ENCODE results near the gene DCLRE1B. TPM values are rescaled to one million over a fixed set of nuclear protein-coding genes. Genes with fewer than 3 reads are reported as not detected.

Gene DCLRE1B
- total and polyA plus RNA-seq, 2 experiments from 2014 or later, result 4.6 to 6.0 TPM

DNA sequence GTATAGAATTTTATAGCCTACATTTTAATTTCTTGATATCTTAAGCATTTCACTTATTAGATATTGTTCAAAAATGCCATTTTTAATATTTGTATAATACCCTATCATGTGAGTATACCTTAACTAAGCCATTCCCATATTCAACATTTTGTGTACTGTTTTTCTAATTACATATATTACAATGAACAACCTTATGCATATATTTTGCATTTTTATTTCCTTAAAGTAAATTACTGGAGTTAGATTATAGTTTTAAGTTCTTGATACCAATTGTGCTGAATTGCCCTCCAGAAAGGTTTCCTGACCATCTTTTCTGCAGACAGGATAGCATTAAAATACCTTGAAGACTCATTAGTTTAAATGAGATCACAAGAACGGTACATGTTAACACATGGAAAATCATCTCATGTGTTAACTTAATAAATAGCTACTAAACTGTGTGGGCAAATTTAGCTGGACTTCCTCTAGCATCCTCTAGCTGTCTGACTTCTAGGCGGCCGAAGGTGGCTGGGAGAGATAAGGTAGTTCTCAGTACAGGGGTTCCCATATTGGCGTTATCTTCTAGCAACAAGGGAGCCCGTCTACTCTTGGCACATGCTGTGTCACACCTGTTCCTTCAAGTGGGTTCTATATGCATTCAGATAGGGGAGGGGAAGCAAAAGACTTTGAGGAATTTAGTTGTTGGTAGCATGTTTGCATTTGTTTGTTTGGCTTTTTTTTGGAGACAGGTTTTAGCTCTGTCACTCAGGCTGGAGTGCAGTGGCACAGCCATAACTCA lies 8.9 kb downstream of the DCLRE1B start:
- H3K36me3 ChIP-seq (replicated peaks; ENCODE audit: insufficient read depth, low read depth), result no peaks in the 10 kb centered on the region
- no peaks in the 10 kb centered on the region for H3K79me2 ChIP-seq
- 88% methylated on average over 5 of the region's 5 CpGs for WGBS (ENCODE audit: low lambda C conversion rate, missing lambda C conversion rate)
- TF ChIP-seq EZH2 (IDR thresholded peaks at IDR 0.05; ENCODE audit: borderline replicate concordance), result no peak
- TF ChIP-seq EZH2phosphoT487 (IDR thresholded peaks at IDR 0.05; ENCODE audit: low read depth, severe bottlenecking, unreplicated experiment), result no peak
- TF ChIP-seq, protein P1, sequence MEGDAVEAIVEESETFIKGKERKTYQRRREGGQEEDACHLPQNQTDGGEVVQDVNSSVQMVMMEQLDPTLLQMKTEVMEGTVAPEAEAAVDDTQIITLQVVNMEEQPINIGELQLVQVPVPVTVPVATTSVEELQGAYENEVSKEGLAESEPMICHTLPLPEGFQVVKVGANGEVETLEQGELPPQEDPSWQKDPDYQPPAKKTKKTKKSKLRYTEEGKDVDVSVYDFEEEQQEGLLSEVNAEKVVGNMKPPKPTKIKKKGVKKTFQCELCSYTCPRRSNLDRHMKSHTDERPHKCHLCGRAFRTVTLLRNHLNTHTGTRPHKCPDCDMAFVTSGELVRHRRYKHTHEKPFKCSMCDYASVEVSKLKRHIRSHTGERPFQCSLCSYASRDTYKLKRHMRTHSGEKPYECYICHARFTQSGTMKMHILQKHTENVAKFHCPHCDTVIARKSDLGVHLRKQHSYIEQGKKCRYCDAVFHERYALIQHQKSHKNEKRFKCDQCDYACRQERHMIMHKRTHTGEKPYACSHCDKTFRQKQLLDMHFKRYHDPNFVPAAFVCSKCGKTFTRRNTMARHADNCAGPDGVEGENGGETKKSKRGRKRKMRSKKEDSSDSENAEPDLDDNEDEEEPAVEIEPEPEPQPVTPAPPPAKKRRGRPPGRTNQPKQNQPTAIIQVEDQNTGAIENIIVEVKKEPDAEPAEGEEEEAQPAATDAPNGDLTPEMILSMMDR (IDR thresholded peaks at IDR 0.05; ENCODE audit: poor library complexity), result no peak
- H3K9me2 ChIP-seq (replicated peaks; ENCODE audit: insufficient read depth), result no peaks in the 10 kb centered on the region
- no peak overlapping the region for H3K4me2 ChIP-seq
- no peaks in the 10 kb centered on the region for H3K27me3 ChIP-seq
- no peak for DNase-seq (ENCODE audit: low spot score)
- no peaks in the 10 kb centered on the region for H4K20me1 ChIP-seq (ENCODE audit: insufficient read depth, poor library complexity, severe bottlenecking)
- H3K9me3 ChIP-seq (ENCODE audit: low read depth), result no peaks in the 10 kb centered on the region
- H3K4me1 ChIP-seq (ENCODE audit: insufficient read depth), result no peaks in the 10 kb centered on the region
- H3K4me3 ChIP-seq, result no peak overlapping the region
- no peak overlapping the region for H3K27ac ChIP-seq
- no peak overlapping the region for H2AFZ ChIP-seq

DNA sequence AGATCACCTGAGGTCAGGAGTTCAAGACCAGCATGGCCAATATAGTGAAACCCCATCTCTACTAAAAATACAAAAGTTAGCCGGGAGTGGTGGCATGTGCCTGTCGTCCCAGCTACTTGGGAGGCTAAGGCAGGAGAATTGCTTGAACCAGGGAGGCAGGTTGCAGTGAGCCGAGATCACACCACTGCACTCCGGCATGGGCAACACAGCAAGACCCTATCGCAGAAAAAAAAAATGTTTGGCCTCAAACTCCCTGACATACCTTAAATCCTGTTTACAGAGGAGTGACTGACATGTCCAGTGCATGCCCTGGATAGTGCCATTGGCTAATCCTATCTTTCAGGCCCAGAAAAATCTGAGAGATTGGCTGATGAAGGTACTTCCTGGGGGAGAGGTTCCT lies 11.8 kb downstream of the DCLRE1B start:
- no peak overlapping the region for H3K4me3 ChIP-seq
- no peaks in the 10 kb centered on the region for H3K9me3 ChIP-seq (ENCODE audit: low read depth)
- H3K27ac ChIP-seq, result no peak overlapping the region
- DNase-seq (ENCODE audit: low spot score), result no peak
- H3K9me2 ChIP-seq (replicated peaks; ENCODE audit: insufficient read depth), result no peaks in the 10 kb centered on the region
- H3K4me1 ChIP-seq (ENCODE audit: insufficient read depth), result no peaks in the 10 kb centered on the region
- H3K79me2 ChIP-seq, result no peaks in the 10 kb centered on the region
- no peaks in the 10 kb centered on the region for H4K20me1 ChIP-seq (ENCODE audit: insufficient read depth, poor library complexity, severe bottlenecking)
- no peak overlapping the region for H3K4me2 ChIP-seq
- TF ChIP-seq EZH2phosphoT487 (IDR thresholded peaks at IDR 0.05; ENCODE audit: low read depth, severe bottlenecking, unreplicated experiment) (no peak), EZH2 (IDR thresholded peaks at IDR 0.05; ENCODE audit: borderline replicate concordance) (no peak)
- TF ChIP-seq, protein P1 (IDR thresholded peaks at IDR 0.05; ENCODE audit: poor library complexity), result no peak
- H2AFZ ChIP-seq, result no peak overlapping the region
- WGBS (ENCODE audit: low lambda C conversion rate, missing lambda C conversion rate), result 90% methylated on average over 5 of the region's 5 CpGs
- no peaks in the 10 kb centered on the region for H3K36me3 ChIP-seq (replicated peaks; ENCODE audit: insufficient read depth, low read depth)
- H3K27me3 ChIP-seq, result no peaks in the 10 kb centered on the region

DNA sequence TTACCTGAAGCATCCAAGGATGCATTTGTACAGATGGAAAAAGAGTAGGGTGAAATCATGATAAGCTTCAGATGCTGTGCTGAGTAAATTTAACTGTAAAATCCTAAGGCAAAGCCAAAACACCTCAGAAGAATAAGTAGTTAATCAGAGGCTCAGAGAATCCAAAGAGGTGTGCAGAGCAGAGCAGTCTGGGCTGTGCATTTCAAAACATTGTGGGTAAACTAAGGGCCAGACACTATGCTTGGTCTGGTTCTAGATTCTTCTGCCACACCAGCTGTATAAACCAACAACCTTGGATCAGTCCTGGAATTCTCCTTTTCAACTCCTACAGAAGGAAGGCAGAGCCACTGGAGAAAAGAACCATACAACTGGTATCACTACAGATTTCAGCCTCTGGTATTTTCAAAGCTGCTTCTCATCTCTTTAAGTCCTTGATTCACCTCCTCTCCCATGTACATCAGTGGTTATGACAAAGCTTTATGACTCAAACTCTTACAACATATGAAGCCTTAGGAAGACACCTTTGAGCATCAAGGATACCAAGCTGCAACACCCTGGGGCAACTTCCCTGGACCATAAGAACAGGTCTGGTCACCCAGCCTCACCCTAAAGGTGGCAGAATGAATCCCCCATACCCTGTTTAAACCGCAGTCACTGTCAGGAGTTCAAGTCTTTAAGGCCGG lies 12.4 kb downstream of the DCLRE1B start:
- no peaks in the 10 kb centered on the region for H3K9me2 ChIP-seq (replicated peaks; ENCODE audit: insufficient read depth)
- no peaks in the 10 kb centered on the region for H3K27me3 ChIP-seq
- H3K4me2 ChIP-seq, result no peak overlapping the region
- no peaks in the 10 kb centered on the region for H3K9me3 ChIP-seq (ENCODE audit: low read depth)
- WGBS (ENCODE audit: low lambda C conversion rate, missing lambda C conversion rate), result 95% methylated on average over 2 of the region's 2 CpGs
- H3K36me3 ChIP-seq (replicated peaks; ENCODE audit: insufficient read depth, low read depth), result no peaks in the 10 kb centered on the region
- TF ChIP-seq EZH2phosphoT487 (IDR thresholded peaks at IDR 0.05; ENCODE audit: low read depth, severe bottlenecking, unreplicated experiment) (no peak), EZH2 (IDR thresholded peaks at IDR 0.05; ENCODE audit: borderline replicate concordance) (no peak)
- TF ChIP-seq, protein P1 (IDR thresholded peaks at IDR 0.05; ENCODE audit: poor library complexity), result no peak
- no peak for DNase-seq (ENCODE audit: low spot score)
- H3K27ac ChIP-seq, result no peak overlapping the region
- no peaks in the 10 kb centered on the region for H4K20me1 ChIP-seq (ENCODE audit: insufficient read depth, poor library complexity, severe bottlenecking)
- H2AFZ ChIP-seq, result no peak overlapping the region
- no peaks in the 10 kb centered on the region for H3K79me2 ChIP-seq
- no peak overlapping the region for H3K4me3 ChIP-seq
- no peaks in the 10 kb centered on the region for H3K4me1 ChIP-seq (ENCODE audit: insufficient read depth)

All from hepatocyte (in vitro differentiated cells).